PFSK-1 (cell line): ENCODE results near the gene WDR90.
A peak's percentile ranks its signal among the peaks of the same experiment; 100 is the strongest.

Experiments
- FOXP2 ChIP-seq: optimal IDR thresholded peaks from 2 replicates; pipeline ENCODE3; 2011; ENCODE audit warnings: borderline replicate concordance, control low read depth, inconsistent platforms; ENCODE audit not compliant: insufficient read depth; ENCODE audit errors: extremely low read length, extremely low read depth
- POLR2AphosphoS5 ChIP-seq: IDR thresholded peaks from 2 replicates; pipeline ENCODE4 v1.6.1; 2012; ENCODE audit warnings: low read depth, mild to moderate bottlenecking, control low read depth, low read length, moderate library complexity
- REST ChIP-seq, 2 experiments: IDR thresholded peaks; 2 replicates each; pipeline versions ENCODE4 v1.6.1 to v1.8.0; 2011 to 2012; ENCODE audit warnings: low read depth in 2 of 2, low read length in 2 of 2, control low read depth in 1 of 2, inconsistent platforms in 1 of 2, mild to moderate bottlenecking in 1 of 2, moderate library complexity in 1 of 2; ENCODE audit not compliant: insufficient read depth in 1 of 2
- SIN3A ChIP-seq: IDR thresholded peaks from 2 replicates; pipeline ENCODE4 v1.6.1; 2012; ENCODE audit warnings: mild to moderate bottlenecking, low read length, moderate library complexity, borderline replicate concordance; ENCODE audit not compliant: insufficient read depth
- TAF1 ChIP-seq: IDR thresholded peaks from 2 replicates; pipeline ENCODE4 v1.6.1; 2012; ENCODE audit warnings: low read length, control low read depth, borderline replicate concordance; ENCODE audit not compliant: insufficient read depth

Gene WDR90

GRCh38 chr16:662597-662996, 13.4 kb downstream of the WDR90 start:
- TF ChIP-seq FOXP2, result no peak
- no peak for TF ChIP-seq SIN3A
- no peak for TF ChIP-seq TAF1
- no peak for TF ChIP-seq REST (IDR thresholded peaks at IDR 0.05; ENCODE audit: insufficient read depth in 1 of 2, low read depth in 2 of 2, low read length in 2 of 2)
- TF ChIP-seq POLR2AphosphoS5, result no peak

- no peak for TF ChIP-seq TAF1
- TF ChIP-seq POLR2AphosphoS5, result no peak
- TF ChIP-seq FOXP2, result no peak
- TF ChIP-seq SIN3A, result no peak
- TF ChIP-seq REST (IDR thresholded peaks at IDR 0.05; ENCODE audit: insufficient read depth in 1 of 2, low read depth in 2 of 2, low read length in 2 of 2), result no peak
Measured at GRCh38 chr16:666572-666971, 17.4 kb downstream of the WDR90 start.

GRCh38 chr16:667113-667779, 18.1 kb downstream of the WDR90 start:
- no peak for TF ChIP-seq SIN3A
- TF ChIP-seq POLR2AphosphoS5, result no peak
- no peak for TF ChIP-seq FOXP2
- TF ChIP-seq REST (IDR thresholded peaks at IDR 0.05; ENCODE audit: insufficient read depth in 1 of 2, low read depth in 2 of 2, low read length in 2 of 2), result no peak
- no peak for TF ChIP-seq TAF1

GRCh38 chr16:667780-668518, 18.8 kb downstream of the WDR90 start, which contains the start of gene RHOT2:
RHOT2 (plus strand) TSS chr16:668132; CDS start chr16:668200, 68 bp downstream.
- TF ChIP-seq REST (IDR thresholded peaks at IDR 0.05; ENCODE audit: insufficient read depth in 1 of 2, low read depth in 2 of 2, low read length in 2 of 2) (peak; percentile 35 to 49; a peak in 2 of 4 replicates), POLR2AphosphoS5 (peak; percentile 84), SIN3A (peak; percentile 59; the same call in 1 of the 2 replicates), FOXP2 (no peak), TAF1 (peak; percentile 82; the same call in 1 of the 2 replicates)
